ENCODE data around the gene BCAP31.

Gene BCAP31

GRCh38 chrX:153724252-153725038, at the start of gene BCAP31, which contains the start of gene ABCD1:
Gene BCAP31, minus strand, starts transcription at chrX:153724387. Its CDS starts 1,143 bp downstream, at chrX:153723244.
Gene ABCD1, plus strand, starts transcription at chrX:153724856. Its CDS starts 411 bp downstream, at chrX:153725267.
- DNase-seq, result peak; percentile 90 to 92

DNA sequence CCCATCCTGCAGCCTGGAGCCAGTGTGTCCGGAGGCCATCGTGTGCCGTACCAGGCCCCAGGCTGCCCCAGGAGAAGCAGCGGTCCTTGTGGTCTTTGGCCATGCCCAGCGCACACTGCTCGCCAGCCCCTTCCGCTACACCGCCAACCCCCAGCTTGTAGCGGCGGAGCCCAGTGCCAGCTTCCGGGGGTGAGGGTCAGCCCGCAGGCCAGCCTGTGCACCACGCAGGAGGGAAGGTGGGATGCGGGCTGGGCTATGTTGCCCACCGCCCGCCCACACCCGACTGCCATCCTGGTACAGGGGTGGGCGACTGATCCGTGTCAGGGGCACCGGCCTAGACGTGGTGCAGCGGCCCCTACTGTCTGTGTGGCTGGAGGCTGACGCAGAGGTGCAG, 49.0 kb upstream of the BCAP31 start:
- DNase-seq, result no peak

DNA sequence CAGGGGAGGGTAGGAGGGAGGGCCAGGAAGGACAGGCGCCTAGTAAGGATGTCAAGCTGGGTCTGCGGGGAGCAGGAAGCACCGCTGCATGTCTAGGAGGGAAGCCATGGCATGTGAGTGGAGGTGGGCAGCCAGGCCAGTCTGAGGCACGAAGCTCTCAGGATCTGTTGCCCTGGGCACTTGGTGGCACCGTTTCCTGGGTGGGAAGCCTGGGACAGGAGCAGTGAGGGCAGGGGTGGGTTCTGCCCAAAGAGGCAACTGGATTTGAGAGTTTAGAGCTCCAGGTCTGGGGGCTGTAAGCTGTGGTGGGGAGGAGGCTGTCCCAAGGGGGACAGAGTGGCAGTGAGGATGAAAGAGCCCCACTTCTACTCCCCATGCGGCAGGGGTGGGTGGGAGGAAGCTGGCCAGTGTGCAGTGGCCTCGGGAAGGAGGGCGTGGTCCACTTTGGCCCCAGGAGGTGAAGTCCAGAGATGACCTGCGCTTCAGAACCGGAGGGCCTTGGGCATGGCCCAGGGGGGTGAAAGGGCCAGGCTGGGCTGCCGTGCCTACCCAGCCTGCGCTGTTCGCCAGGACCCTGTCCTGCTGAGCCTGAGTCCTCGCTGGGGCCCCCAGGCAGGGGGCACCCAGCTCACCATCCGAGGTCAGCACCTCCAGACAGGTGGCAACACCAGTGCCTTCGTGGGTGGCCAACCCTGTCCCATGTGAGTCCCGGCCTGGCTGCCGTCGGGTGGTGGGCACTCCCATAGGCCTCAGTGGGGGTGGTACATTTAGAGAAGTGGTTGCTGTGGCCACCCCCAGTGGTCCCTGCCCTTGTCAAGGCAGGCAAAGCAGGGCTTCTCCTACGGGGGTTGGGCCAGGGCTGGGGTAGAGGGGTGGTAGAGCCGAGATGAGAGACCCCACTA, 48.4 kb upstream of the BCAP31 start:
- no peak for DNase-seq

GRCh38 chrX:153771415-153772315, 47.5 kb upstream of the BCAP31 start:
- no peak for DNase-seq

DNA sequence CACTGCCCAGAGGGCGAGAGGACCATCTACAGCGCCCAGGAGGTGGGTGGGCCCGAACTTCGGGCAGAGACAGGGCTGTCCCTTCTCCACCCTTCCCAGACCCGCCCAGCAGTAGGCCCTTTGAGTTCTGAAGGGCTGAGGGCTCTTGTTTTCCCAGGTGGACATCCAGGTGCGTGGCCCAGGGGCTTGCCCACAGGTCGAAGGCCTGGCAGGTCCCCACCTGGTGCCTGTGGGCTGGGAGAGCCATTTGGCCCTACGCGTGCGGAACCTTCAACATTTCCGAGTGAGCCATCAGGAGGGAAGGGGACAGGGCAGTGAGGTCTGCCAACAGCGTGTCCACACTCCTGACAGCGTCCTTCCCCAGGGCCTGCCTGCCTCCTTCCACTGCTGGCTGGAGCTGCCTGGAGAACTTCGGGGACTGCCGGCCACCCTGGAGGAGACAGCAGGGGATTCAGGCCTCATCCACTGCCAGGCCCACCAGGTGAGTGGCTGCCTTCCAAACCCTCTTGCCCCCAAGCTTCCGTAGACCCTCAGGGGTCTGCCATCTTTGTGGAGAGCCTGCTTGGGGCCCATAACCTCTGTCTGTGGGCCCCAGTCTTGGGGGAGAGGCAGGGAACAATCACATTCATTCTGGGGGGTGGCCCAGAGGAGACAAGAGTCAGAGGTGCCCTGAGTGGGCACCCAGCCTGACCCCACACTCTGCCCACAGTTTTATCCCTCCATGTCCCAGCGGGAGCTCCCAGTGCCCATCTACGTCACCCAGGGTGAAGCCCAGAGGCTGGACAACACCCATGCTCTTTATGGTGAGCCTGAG, 46.6 kb upstream of the BCAP31 start:
- DNase-seq, result no peak

DNA sequence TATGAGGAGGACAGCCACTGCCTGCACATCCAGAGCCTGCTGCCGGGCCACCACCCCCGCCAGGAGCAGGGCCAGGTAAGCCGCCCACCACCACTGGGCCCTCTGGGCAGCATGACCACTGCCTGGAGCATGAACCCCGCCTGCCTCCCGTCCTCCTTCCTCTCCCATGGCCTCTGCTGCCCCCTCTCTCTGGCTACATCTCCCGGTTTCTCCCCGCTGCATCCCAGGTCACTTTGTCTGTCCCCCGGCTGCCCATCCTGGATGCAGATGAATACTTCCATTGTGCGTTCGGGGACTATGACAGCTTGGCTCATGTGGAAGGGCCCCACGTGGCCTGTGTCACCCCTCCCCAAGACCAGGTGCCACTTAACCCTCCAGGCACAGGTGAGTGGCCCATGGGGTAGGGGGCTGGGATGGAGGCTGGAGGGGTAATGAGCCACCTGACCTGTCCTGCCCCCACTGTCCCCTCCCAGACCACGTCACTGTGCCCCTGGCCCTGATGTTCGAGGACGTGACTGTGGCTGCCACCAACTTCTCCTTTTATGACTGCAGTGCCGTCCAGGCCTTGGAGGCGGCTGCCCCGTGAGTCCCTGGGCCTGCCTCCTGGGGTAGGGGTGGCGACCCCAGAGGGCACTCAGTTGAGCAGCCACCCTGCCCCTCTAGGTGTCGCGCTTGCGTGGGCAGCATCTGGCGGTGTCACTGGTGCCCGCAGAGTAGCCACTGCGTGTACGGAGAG, 45.8 kb upstream of the BCAP31 start:
- DNase-seq, result peak in 1 of 2 donors; percentile 1

DNA sequence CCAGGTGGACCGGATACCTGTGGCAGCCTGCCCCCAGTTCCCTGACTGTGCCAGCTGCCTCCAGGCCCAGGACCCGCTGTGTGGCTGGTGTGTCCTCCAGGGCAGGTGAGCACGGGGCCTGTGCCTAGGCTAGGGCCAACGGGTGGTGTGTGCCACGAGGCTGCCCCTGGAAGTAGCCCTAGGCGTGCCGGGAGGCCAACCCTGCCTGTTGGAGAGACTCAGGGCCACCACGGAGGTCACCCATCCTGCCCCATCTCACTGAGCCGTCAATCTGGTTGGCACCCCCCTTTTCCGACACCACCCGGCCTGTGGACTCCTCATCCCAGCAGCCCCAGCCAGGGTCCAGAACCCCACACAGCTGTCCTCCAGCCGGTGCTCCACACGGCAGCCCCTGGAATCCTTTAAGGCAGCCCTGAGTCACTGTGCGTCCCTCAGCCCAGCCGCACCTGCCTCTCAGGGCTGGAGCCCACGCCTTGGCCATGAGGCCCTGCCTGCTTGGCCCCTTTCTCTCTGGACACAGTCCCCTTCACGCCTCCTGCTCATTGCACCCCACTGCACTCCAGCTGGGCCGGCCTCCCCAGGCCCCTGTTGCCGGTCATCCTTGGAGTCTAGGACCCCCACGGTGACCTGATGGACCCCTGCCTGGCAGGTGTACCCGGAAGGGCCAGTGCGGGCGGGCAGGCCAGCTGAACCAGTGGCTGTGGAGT, 45.1 kb upstream of the BCAP31 start:
- peak in 1 of 2 donors; percentile 1 for DNase-seq

- no peak for DNase-seq
These were observed 44.3 kb upstream of the BCAP31 start for GRCh38 chrX:153768311-153769157.

DNA sequence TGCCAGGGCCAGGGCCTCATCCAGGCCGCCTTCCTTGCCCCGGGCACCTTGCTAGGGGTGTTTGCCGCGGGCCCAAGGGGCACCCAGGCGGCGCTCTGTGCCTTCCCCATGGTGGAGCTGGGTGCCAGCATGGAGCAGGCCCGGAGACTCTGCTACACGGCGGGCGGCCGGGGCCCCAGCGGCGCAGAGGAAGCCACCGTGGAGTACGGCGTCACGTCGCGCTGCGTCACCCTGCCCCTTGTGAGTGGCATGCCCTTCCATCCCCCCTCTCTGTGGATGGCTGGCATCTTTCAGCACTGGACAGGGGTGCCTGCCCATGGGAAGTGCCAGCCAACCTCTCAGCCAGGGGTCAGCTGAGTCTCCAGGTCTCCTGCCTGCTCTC, 43.5 kb upstream of the BCAP31 start:
- DNase-seq, result no peak

GRCh38 chrX:153766871-153767673, 42.9 kb upstream of the BCAP31 start:
- no peak for DNase-seq

DNA sequence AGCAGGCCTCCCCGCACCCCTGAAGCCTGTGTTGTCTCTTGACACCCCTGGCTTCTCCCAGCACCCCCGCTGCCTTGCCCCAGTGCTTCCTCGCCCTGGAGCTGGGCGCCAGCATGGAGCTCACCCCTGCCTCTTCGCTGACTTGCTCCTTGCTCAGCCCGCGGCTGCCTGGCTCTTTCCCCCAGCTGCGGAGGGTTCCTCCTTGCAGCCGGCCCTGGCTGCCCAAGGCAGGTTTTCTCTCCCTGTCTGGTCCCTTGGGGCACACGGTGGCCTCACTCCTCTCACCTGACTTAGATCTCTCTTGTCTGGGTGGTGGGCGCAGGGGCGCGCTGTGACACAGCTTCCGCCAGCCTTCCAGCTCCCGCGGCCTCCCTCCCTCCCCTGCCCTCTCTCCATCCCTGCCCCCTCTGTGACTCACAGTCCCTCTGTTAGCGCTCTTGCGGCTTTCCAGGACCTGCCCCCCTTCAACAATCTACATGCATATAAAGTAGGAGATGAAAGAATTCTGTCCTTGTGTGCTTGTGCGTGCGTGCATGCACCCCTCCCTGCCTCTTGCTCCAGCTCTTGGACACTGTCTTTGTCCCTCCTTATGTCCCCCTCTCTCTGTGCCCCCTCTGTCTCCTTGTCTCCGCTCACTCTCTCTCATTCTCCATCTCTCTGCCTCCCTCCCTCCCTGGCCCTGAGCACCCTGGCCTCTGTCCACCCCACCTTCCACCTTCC, 42.1 kb upstream of the BCAP31 start:
- DNase-seq, result peak in 1 of 2 donors; percentile 0

DNA sequence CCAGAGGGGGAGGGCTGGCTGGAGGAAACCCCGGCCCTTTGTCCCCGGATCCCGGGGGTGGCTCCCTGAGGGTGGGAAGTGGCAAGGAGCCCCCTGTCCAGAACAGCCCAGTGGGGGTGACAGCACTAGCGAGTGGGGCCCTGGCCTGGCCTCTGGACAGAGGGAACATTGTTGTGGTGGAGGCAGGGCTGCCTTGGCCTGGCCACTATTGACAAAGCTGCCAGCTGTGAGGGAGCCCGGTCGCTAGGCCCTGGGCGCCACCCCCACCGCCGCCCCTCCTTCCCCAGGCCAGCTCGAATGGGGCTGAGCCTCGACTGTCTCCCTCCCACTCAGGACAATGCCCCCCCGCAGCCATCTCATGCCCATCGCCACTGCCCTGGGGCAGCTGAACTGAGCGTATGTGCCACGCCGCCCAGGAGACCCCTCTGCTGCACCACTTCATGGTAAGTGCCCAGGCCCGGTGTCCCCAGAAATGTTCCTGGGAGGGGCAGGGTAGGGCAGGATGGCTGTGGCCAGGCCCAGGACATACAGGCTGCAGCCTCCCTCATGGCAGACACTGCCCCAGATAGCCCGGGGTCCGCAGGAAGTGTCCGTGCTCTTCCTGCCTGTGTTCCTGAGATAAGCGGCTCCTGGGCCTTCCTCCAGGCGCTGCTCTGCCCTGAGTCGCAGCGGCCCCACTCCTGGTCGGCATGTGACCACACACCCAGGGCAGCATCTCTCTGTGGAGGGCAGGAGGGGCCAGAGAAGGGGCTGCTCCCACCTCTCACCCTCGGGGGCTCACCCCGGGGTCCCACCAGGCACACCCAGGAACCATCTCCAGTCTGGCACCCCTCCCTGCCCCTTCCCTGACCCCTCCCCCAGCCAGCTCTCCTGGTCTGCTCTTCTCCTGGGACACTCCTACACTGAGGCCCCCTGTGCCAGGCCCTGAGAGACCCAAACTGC, 41.2 kb upstream of the BCAP31 start:
- no peak for DNase-seq

DNA sequence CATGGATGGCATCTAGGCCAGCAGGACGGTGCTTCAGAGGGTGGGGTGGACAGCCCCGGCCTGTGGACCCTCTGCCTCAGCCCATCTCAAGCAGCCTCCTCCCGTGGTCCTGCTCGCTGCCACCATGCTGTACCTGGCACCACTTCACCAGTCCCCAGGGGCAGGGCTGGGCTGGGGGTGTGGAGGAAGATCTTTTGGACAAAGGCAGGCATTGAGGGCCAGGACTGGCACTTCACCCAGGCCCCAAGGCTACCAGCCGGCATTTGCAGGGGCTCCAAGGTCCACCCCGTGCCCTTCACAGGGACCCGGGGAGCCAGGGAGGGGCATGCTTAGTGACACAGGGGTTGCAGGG, 40.6 kb upstream of the BCAP31 start:
- DNase-seq, result peak in 1 of 2 donors; percentile 1

DNA sequence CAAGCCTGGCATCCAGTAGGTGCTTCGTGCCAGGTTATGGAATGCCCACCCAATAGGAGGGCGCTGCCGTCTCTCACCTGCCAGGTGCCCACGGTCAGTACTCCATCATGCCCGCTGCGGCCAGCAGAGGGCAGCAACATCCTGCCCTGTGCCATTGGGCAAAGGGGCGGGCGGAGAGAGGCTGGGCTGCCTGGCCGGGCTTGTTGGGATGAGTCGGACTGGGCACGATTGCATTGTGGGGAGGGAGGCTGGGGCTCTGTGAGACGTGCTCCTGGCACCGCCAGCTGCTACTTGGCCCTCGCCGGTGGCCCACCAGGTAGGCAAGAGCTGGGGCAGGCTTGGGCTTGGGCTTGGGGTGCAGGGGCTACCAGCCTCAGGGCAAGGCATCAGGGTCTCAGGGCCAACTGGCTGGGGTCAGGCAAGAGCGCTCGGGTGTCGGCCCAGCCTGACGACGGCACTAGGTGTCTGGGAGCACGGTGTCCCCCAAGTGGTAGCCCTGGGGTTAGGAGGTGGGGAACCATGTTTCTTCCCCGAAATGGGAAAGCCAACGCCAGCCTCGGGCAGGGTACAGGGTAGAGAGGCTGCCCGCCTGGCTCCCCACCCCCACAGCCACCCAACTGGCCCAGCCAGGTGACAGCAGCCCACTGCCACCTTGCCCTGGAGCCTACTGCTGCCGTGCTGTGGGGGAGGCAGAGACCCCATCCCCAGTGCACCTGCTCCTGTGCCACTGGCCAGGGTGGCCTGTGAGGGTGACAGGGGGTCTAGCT, 40.0 kb upstream of the BCAP31 start, which contains the start of gene PLXNB3:
TSS of gene PLXNB3 (plus strand) at position 261 of the 767 bp plus-strand sequence. CDS start 1,287 bp downstream, outside the sequence.
- DNase-seq, result peak; percentile 74 to 77

- DNase-seq, result peak in 1 of 2 donors; percentile 0
These were observed 39.2 kb upstream of the BCAP31 start for GRCh38 chrX:153763298-153763932.
